ENCODE data around the gene ZNF30. TPM values are rescaled to one million over a fixed set of nuclear protein-coding genes. Genes with fewer than 3 reads are reported as not detected.

Gene ZNF30
- total RNA-seq, result 5.9 and 7.7 TPM in 2 replicates
- long read RNA-seq, transcript ZNF30-206 (6 exons, 2,583 nt), result major isoform, 14 of 70 reads
- long read RNA-seq, transcript ZNF30-201 (5 exons, 2,579 nt), result minor isoform, 10 of 70 reads
- long read RNA-seq, transcript ZNF30-202 (5 exons, 2,651 nt), result minor isoform, 6 of 70 reads
- long read RNA-seq, transcript ZNF30-204 (5 exons, 2,280 nt), result minor isoform, 12 of 70 reads
- long read RNA-seq, partial matches to known transcripts, result 0 of 70 reads
- long read RNA-seq, other reads (novel, unspliced or antisense), result 28 of 70 reads

GRCh38 chr19:34926685-34927375 lies at the start of gene ZNF30:
ZNF30 (plus strand) TSS chr19:34926903; CDS start chr19:34929948, 3,045 bp downstream.
- Mint-ChIP-seq H3K4me1 (ENCODE audit: low read depth) (peaks cover 10% of the 10 kb centered on the region), H3K9me3 (ENCODE audit: low read depth) (peaks cover 4% of the 10 kb centered on the region), H3K27me3 (peaks cover 9% of the 10 kb centered on the region), H3K36me3 (ENCODE audit: insufficient read depth) (peaks cover 8% of the 10 kb centered on the region), H3K27ac (peak within 1 kb of the TSS; percentile 97), H3K4me3 (ENCODE audit: low read depth) (peak within 1 kb of the TSS; percentile 93)
- DNase-seq (ENCODE audit: low spot score, unreplicated experiment), result peak; percentile 84
- TF ChIP-seq CTCF (IDR thresholded peaks at IDR 0.05; ENCODE audit: unreplicated experiment), result no peak

GRCh38 chr19:34879563-34879962 lies 47.1 kb upstream of the ZNF30 start:
- no peak for TF ChIP-seq CTCF (IDR thresholded peaks at IDR 0.05; ENCODE audit: unreplicated experiment)
- H3K4me3 Mint-ChIP-seq (ENCODE audit: low read depth), result no peak overlapping the region
- H3K36me3 Mint-ChIP-seq (ENCODE audit: insufficient read depth), result no peaks in the 10 kb centered on the region
- no peaks in the 10 kb centered on the region for H3K4me1 Mint-ChIP-seq (ENCODE audit: low read depth)
- no peak overlapping the region for H3K27ac Mint-ChIP-seq
- peaks cover 4% of the 10 kb centered on the region for H3K27me3 Mint-ChIP-seq
- H3K9me3 Mint-ChIP-seq (ENCODE audit: low read depth), result peaks cover under 1% of the 10 kb centered on the region
- DNase-seq (ENCODE audit: low spot score, unreplicated experiment), result no peak

- Mint-ChIP-seq H3K27ac (no peak overlapping the region), H3K9me3 (ENCODE audit: low read depth) (peaks cover 5% of the 10 kb centered on the region), H3K27me3 (peaks cover 4% of the 10 kb centered on the region), H3K4me3 (ENCODE audit: low read depth) (no peak overlapping the region), H3K36me3 (ENCODE audit: insufficient read depth) (no peaks in the 10 kb centered on the region), H3K4me1 (ENCODE audit: low read depth) (no peaks in the 10 kb centered on the region)
- TF ChIP-seq CTCF (IDR thresholded peaks at IDR 0.05; ENCODE audit: unreplicated experiment), result no peak
- DNase-seq (ENCODE audit: low spot score, unreplicated experiment), result no peak
Measured at GRCh38 chr19:34880034-34880433, 46.7 kb upstream of the ZNF30 start.

- TF ChIP-seq CTCF (IDR thresholded peaks at IDR 0.05; ENCODE audit: unreplicated experiment), result no peak
- Mint-ChIP-seq H3K36me3 (ENCODE audit: insufficient read depth) (no peaks in the 10 kb centered on the region), H3K27me3 (peaks cover 4% of the 10 kb centered on the region), H3K27ac (no peak overlapping the region), H3K4me1 (ENCODE audit: low read depth) (no peaks in the 10 kb centered on the region), H3K4me3 (ENCODE audit: low read depth) (no peak overlapping the region), H3K9me3 (ENCODE audit: low read depth) (peaks cover 14% of the 10 kb centered on the region)
- DNase-seq (ENCODE audit: low spot score, unreplicated experiment), result no peak
Measured at GRCh38 chr19:34881982-34882381, 44.7 kb upstream of the ZNF30 start.

GRCh38 chr19:34888091-34888490 lies 38.6 kb upstream of the ZNF30 start:
- Mint-ChIP-seq H3K27me3 (peaks cover 29% of the 10 kb centered on the region), H3K27ac (no peak overlapping the region), H3K36me3 (ENCODE audit: insufficient read depth) (no peaks in the 10 kb centered on the region), H3K4me1 (ENCODE audit: low read depth) (no peaks in the 10 kb centered on the region), H3K4me3 (ENCODE audit: low read depth) (no peak overlapping the region), H3K9me3 (ENCODE audit: low read depth) (peaks cover 14% of the 10 kb centered on the region)
- DNase-seq (ENCODE audit: low spot score, unreplicated experiment), result no peak
- TF ChIP-seq CTCF (IDR thresholded peaks at IDR 0.05; ENCODE audit: unreplicated experiment), result no peak

Measured in progenitor cell of endocrine pancreas (in vitro differentiated cells).